ENCODE results near the gene CARD19.
A peak's percentile ranks its signal among the peaks of the same experiment; 100 is the strongest.

The CARD19 gene

DNA sequence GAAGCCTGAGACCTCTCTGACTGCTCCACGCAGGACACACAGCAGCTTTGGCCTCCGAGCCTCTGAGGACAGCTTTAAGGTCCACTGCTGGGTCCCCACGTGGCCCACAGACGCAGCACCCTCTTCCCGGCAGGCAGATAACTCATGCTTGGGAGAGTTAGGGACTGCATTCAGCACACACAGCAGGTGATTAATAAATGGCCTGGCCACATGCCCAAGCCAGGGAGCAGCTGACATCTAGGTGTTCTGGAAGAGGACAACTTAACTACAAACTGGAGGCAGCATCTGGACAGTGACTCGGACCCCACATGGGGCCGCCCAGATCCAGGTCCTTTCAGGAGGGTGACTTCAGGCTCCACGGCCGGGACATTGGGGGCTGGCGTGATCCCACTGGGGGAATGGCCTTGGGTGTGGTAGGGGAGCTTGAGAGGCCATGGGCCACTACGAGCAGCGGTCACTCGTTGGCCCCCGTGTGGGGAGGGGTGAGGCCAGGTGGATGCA, 26.8 kb downstream of the CARD19 start:
- peak; percentile 70 for DNase-seq

- DNase-seq: no peak
Measured at GRCh38 chr9:93123561-93124283, 27.7 kb downstream of the CARD19 start.

- no peak for DNase-seq
Measured at GRCh38 chr9:93124793-93125192, 28.8 kb downstream of the CARD19 start.

GRCh38 chr9:93125331-93125894, 29.4 kb downstream of the CARD19 start:
- DNase-seq: no peak

DNA sequence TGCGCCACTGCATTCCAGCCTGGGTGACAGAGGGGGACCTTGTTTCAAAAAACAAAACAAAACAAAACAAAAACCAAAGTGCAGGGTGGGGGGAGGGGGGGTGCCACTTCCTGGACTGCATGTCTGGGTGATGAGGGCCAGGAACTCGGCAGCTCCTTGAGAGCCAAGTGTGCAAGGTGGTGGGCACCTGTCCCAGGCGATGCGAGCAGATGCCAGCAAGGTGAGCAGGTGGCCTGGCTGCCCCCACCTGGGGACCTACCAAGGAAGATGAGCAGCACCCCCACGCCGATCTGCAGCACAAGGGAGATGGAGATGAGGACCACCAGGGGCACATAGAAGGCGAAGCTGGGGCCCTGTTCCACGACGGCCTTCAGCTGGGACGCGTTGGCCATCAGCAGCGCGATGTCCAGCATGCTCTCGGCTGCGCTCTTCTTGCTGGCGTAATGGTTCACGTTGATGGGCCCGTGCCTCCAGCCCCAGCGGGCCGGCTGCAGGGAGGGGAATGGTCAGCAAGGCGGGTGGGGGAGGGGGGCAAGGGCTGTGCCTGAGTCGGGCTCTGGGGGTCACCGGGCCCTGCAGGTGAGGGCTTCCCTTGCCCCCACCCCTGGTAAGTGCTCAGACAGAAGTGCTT, 30.2 kb downstream of the CARD19 start:
- DNase-seq: no peak

DNA sequence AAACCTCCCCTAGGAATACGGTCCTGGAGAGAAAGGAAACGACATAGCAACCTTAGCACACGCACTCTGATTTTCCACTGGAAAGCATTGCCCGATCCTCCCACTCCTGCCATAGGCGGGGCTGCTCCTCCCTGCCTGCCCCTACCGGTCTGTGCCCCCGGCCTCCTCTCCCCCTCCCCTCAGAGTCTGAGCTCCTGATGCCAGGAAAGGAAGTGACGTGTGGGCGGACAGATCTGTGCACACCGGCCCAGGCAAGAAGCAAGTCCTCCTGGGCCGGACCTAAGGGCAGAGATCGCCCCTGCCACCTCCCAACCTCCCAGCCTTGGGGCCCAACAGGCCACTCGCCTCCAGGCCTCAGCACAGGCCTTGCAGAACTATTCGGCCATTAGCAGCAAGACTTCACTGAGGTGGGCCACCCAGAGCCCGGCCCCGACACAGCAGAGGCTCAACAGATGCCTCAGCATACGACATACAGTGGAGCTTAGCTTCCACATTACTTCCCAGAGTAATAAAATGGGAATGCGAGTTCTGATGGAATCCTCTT, 30.9 kb downstream of the CARD19 start:
- DNase-seq: peak; percentile 38

GRCh38 chr9:93127395-93127911, 31.4 kb downstream of the CARD19 start:
- no peak for DNase-seq

DNA sequence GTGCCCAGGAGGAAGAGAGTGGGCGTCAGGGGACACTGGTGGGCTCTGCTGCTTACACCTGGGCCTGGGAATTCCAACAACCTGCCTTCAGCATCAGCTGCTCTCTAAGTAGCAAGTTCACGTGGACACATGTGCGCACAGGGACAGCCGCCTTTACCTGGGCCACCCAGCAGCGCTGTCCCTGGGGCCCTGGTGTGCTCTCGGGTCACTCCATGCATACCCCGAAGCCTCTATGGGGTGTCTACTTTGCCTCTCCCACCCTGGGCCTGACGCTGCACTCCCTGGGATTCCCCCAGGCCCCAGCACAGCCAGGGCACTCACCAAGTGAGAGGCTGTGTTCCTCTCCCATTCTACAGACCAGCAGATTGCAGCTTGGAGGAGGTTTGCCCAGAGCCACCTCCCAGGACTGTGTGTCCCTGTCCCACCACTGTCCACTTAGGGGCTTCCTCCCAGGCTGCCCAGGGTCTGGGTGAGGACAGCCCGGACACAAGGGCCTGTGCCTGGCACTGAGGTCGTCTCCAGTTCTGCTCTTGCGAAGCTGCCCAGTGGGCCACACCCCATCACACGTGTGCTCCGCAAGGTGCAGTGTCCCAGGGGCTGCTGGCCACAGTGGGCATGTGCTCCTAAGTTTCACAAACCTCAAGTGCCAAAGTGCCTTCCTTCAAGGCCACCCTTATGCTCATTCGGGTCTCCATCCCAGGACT, 32.1 kb downstream of the CARD19 start:
- no peak for DNase-seq

DNA sequence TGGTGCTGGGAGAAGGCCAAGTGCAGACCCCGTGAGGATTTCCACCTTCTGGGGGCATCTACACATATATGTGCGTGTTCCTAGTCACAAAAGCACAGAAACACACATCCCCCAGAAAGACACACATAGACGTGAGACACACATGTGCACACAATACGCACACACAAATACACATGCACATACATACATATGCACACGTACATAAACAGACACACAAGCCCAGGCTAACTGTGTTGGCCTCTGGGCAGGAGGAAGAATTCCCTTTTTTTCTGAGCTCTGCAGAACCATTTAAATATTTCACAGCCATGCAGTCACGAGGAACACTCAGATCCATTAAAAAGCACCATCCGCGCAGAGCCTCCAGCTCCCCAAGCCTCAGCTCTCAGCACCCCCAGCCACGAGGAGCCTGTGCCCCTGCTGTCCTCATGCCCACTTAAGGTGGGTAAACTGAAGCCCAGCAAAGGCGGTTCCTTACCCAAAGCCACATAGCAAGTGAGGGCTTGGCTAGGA, 32.8 kb downstream of the CARD19 start:
- DNase-seq: no peak

- DNase-seq: no peak
Measured at GRCh38 chr9:93129286-93129685, 33.3 kb downstream of the CARD19 start.

DNA sequence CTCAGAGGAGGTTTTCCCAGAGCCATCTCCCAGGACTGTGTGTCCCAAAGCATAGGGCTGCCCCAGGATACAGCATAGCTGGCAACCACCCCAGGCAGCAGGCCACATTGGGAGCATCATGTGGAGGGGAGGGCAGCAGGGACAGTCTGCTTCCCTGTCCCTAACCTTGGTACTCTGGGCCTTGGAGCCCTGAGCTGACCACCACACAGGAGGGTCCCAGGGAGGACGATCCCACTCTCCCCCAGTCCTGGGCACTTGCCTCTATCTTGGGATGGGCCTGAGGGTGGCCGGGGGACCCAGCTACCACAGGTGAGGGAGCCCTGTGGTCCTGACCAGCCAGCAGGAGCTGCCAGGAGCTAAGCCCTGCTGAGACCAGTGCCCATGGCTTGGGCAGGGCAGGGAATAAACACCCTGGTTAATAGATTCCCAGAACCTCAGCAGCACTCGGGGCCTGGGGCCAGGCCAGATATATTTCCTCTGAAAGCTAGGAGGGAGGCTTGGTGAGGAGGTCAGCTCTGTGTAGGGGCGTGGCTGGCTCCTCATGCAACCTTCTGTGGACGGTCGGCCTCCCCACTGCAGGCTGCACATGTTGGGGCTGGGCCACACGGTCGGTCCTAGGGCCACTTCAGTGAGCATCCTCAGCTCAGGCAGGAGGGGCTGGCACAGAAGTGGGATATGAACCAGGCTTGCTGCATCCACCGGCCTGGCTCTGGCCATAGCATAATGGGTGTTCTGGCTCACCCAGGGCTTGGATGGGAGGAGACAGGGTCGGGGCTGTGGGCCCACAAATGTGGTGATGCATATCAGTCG, 33.9 kb downstream of the CARD19 start:
- no peak for DNase-seq

GRCh38 chr9:93130861-93131481, 35.0 kb downstream of the CARD19 start:
- no peak for DNase-seq

DNA sequence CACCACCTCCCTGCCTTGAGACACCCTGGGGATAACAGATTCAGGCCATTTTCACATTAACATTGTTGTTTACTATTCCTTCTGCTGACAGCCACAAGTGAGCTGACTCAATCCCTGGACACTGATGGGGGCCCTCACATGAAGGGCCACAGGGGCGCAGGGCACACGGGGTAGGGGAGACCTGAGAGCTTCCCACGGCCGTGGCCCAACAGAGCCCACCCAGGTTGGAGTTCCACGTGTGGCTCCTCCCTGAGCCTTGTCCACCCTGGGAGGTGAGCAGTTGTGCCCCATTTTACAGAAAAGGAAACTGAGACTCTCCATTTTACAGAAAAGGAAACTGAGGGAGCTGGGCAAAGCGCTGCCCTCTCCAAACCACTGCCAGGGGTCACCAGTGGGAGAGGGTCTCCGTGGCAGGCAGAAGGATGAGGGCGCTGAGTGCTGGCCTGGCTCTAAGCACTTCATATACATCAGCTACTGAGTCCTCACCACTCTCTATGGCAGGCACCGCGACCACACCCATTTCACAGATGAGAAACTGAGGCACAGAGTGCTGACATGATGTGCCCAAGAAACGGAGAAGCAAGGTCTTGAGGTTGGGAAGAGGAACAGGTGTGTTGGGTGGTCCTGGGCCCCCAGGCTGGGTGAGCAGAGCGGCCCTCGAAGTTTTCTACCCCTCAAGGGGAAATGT, 35.7 kb downstream of the CARD19 start:
- DNase-seq: no peak

DNA sequence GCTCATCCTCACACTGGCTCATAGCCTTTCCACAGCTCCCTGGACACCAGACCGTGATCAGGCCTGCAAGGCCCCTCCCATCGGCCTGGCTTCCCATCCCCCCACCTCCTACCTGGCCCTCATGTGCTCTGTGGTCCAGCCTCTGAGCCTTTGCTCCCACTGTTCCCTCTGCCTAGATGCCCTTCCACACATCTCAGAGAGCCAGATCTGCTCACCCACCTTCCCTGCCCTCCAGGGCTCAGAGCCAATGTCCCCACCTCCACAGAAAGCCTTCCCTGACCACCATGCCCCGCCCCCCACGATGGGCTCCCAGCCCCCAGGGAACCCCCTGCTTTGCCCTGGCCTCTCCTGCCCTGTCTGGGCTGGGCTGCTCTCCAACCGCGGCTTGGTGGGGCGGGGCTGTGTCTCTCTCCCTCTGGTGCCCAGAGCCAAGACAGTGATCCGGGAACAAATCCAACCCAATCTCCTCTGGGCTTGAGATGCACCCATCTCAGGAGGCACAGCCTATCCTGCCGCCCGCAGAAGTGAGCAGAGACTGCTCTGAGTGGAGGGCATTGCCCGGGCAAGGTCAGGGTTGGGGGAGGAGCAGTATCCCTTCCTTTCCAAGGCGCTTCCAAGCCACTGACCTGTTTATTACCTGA, 36.4 kb downstream of the CARD19 start:
- DNase-seq: peak; percentile 21

DNA sequence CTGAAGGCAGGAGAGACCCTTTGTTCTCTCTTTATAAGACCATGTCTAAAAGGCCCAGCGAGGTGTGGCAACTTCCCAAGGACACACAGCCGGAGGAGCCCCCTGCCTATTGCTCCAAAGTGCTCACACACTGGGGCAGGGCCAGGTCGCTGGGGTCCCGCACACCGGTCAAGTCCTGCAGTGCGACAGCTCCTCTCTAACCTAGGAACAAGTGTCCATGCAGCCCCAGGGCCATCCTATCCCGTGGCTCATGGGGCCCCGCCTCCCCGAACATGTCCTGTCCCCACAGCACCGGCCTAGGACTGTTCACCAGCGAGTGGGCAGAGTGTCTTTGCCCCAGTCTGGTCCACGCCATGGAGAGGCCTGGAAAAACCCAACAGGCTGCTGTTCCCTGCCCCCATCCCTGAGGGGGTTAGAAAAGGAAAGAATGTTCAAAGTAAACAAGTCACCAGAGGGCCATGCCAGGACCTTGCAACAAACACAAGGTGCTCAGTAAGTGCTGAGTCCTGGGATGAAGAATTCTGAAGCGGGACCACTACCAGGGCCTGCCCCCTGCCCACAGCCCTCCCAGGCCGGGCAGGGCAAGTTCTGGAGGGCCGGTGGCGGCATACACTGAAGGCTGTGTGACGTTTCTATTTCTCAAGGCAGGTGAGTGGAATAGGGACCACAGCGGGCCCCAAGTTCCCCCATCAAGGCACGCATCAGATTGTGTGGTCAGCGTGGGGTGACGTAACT, 37.1 kb downstream of the CARD19 start:
- peak; percentile 44 for DNase-seq

DNA sequence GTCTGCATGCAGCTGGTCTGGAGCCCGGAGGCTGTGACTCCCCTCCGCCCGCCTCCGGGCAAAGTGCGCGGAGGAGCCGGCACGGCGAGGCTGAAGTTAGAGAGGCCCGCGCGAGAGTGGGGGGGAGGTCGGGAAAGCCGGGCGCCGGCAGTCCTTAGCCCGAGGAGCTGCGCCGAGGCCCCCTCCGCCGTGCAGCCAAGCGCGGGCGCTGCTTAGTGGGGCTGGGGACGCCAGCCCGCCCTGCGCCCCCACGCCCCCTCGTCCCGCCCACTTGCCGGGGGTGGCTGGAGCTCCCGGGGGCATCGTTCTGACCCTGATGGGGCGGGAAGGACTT, 37.6 kb downstream of the CARD19 start:
- peak; percentile 78 for DNase-seq

- peak; percentile 92 for DNase-seq
Measured at GRCh38 chr9:93134015-93134739, 38.2 kb downstream of the CARD19 start, which contains the start of gene NINJ1. NINJ1 (minus strand) TSS chr9:93134251; CDS start chr9:93134217, 34 bp downstream.

DNA sequence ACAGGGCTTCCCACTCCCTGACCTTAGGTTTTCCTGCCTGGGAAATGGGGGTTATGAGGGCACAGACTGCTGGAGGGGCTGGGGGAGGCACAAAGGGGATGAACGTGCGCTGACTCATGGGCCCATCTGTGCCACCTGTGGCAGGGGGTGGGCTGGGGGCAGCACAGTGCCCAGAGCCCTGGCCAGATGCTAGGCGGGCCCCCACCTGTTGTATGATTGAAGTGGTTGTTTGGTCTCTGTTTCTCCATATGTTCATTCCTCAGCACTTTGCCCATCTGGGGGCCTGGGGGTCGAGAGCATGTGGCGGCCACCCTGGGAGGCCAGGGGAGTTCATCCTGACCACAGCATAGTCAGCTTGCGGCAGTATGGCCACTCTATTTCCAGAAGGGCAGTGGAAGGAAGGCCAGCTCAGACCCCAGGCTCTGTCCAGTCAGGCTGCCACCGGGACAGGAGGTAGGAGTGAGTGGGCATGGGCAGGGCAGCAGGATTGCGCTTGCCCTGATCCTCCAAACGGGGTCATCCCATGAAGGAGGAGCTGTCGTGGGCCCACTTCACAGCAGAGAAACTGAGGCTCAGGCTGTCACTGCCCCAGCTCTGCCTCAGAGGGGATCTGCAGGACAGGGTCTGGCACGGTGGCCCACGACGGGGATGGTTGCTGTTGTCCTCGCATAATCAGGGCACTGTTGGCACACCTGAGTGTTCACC, 38.9 kb downstream of the CARD19 start:
- DNase-seq: peak; percentile 89

Data from NCI-H69 (cell line).